22Rv1 (cell line): Measurements from ENCODE around the gene SHLD1.

Experiments used
- CTCF ChIP-seq: fragments of 450-650 bp; IDR thresholded peaks from 2 replicates; pipeline ENCODE4 v1.5.1; 2017; ENCODE audit warnings: mild to moderate bottlenecking
- ZFX ChIP-seq: fragments of 450-650 bp; IDR thresholded peaks from 2 replicates; pipeline ENCODE4 v1.6.1; 2017; ENCODE audit warnings: antibody characterized with exemption, borderline replicate concordance

DNA sequence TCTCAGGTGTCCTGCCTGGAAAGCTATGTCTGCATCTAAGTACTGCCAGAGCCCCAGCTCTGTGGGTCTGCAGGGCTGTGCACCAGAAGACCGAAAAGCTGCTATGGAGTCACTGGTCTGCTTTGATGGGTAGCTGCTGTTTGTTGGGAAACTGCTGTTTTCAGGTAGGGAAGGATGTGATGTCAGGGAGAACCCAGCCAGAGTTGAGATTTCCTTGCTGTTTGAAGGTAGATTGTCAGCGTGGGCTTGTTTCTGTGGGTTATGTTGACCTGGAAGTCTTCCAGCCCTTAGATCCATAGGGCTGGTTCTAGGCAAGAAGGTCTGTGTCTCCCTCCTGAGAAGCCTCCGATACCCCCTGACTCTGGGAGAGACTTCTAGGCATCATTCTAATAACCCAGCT is 12.2 kb upstream of the SHLD1 start:
- TF ChIP-seq CTCF (no peak), ZFX (no peak)
